Duodenal mucosa (tissue), 2 donors: ENCODE measurements around the gene PTPRN2.

Experiments used
- H3K27ac ChIP-seq: one replicate; pipeline ENCODE4 v1.7.0; 2013; ENCODE audit warnings: low read depth, low read length
- H3K27me3 ChIP-seq, 2 donors: one replicate each; pipeline ENCODE4 v1.7.0; 2013; ENCODE audit warnings: low read length in 2 of 2, control low read depth in 1 of 2; ENCODE audit not compliant: insufficient read depth in 2 of 2, control insufficient read depth in 1 of 2
- H3K36me3 ChIP-seq, 2 donors: one replicate each; pipeline ENCODE4 v1.7.0; 2013; ENCODE audit warnings: low read length in 2 of 2, control low read depth in 1 of 2; ENCODE audit not compliant: insufficient read depth in 2 of 2, control insufficient read depth in 1 of 2
- H3K4me1 ChIP-seq, 2 donors: one replicate each; pipeline ENCODE4 v1.7.0; 2013; ENCODE audit warnings: low read length in 2 of 2, control low read depth in 1 of 2; ENCODE audit not compliant: insufficient read depth in 2 of 2, control insufficient read depth in 1 of 2
- H3K4me3 ChIP-seq, 2 donors: one replicate each; pipeline ENCODE4 v1.7.0; 2013; ENCODE audit warnings: low read length in 2 of 2, low read depth in 1 of 2
- H3K9ac ChIP-seq, 2 donors: one replicate each; pipeline ENCODE4 v1.7.0; 2013; ENCODE audit warnings: low read length in 2 of 2, low read depth in 1 of 2
- H3K9me3 ChIP-seq, 2 donors: one replicate each; pipeline ENCODE4 v1.7.0; 2013; ENCODE audit warnings: low read length in 2 of 2, control low read depth in 1 of 2; ENCODE audit not compliant: control insufficient read depth in 1 of 2

Gene PTPRN2

DNA sequence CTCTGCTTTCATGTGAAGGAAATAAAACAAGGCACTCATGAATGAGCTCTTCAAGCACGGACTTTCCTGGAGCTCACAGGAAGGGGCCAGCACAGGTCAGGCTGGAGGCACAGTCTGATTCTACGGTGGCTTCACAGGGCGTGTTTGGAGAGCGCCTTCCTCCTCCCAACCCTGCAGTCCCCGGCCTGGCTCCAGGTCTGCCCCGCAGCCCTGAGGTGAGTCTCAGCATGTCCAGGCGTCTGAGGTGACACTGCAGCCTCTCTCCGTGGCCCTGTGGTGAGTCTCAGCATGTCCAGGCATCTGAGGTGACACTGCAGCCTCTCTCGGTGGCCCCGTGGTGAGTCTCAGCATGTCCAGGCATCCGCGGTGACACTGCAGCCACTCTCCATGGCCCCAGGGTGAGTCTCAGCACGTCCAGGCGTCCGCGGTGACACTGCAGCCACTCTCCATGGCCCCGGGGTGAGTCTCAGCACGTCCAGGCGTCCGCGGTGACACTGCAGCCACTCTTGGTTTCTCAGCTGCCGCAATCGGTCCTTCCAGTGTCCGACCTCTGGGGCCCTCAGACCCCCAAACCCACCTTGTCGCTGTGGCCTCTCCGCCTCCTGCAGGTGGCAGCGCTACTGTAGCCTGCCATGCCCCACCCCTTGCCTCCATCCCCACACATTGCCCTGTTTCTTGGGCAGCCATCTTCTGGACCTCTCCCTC, 869.2 kb downstream of the PTPRN2 start:
- Histone ChIP-seq H3K4me1 (no peaks in the 10 kb centered on the region), H3K27me3 (no peaks in the 10 kb centered on the region), H3K9me3 (no peaks in the 10 kb centered on the region), H3K9ac (no peak overlapping the region), H3K4me3 (no peak overlapping the region), H3K36me3 (no peaks in the 10 kb centered on the region), H3K27ac (no peak overlapping the region)

DNA sequence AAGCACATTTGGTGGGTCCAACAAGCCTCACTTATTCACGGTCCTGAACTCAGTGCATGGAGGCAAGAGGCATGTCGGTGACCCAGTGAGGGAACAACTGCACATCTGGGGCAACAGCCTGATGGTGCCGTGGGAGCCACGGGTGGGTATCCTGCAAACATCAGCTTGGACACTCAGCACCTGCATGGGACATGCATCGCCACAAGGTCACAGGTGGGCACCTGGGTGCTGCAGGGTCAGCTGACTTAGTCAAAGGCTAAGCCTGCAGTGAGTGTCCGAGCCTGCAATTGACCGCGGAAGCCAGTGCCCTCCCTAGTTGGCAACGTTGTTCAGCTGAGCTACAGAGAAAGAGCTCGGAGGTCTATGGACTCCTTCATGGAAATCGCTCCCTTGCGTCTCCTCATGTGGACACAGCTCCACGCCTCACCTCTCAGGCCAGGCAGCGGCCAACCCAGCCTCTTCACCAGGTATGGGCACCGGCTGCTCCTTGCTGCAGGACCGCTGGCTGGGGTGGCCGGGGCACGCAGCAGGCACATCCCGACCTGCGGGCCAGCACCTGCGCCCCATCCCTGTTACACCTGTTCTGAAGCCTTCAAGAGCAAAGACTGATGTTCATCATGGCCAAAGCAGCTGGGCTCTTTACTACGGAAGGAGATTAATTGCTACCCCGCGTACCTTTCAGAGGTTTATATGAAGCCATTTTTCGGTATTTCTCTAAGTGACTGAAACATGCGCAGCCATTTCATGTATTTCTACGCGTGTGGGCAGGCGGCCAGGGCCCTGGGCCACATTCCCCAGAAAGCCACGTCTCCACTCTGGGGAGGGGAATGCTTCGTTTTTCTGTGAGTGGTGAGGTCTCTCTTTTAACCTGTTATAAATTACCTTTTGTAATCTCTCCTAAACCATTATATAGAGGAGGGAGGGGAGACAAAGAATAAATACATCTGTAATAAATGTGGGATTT, 870.1 kb downstream of the PTPRN2 start:
- Histone ChIP-seq H3K4me1 (no peaks in the 10 kb centered on the region), H3K4me3 (no peak overlapping the region), H3K27me3 (no peaks in the 10 kb centered on the region)

DNA sequence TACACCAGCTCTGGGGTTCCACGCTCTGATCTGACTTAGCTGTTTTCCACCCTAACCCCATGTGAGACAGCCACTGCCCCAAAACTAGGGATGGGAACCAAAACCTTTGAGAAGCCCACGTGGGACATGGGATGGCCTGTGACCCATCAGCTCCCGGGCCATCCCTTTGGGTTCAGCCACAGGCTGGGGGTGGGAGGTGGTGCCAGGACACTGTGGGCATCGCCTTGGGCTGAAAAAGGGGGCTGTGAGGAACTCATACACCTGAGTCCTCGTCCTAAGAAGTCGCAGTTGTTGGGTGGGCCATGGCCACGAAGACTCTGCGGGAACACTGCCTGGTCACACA, 871.7 kb downstream of the PTPRN2 start:
- Histone ChIP-seq H3K27me3 (no peaks in the 10 kb centered on the region), H3K9me3 (no peaks in the 10 kb centered on the region), H3K27ac (no peak overlapping the region), H3K36me3 (no peaks in the 10 kb centered on the region), H3K9ac (no peak overlapping the region), H3K4me1 (no peaks in the 10 kb centered on the region), H3K4me3 (no peak overlapping the region)

More for the DNA sequence above, 870.1 kb downstream of the PTPRN2 start:
- H3K9ac ChIP-seq, result no peak overlapping the region
- no peak overlapping the region for H3K27ac ChIP-seq
- H3K36me3 ChIP-seq, result no peaks in the 10 kb centered on the region
- H3K9me3 ChIP-seq, result no peaks in the 10 kb centered on the region

DNA sequence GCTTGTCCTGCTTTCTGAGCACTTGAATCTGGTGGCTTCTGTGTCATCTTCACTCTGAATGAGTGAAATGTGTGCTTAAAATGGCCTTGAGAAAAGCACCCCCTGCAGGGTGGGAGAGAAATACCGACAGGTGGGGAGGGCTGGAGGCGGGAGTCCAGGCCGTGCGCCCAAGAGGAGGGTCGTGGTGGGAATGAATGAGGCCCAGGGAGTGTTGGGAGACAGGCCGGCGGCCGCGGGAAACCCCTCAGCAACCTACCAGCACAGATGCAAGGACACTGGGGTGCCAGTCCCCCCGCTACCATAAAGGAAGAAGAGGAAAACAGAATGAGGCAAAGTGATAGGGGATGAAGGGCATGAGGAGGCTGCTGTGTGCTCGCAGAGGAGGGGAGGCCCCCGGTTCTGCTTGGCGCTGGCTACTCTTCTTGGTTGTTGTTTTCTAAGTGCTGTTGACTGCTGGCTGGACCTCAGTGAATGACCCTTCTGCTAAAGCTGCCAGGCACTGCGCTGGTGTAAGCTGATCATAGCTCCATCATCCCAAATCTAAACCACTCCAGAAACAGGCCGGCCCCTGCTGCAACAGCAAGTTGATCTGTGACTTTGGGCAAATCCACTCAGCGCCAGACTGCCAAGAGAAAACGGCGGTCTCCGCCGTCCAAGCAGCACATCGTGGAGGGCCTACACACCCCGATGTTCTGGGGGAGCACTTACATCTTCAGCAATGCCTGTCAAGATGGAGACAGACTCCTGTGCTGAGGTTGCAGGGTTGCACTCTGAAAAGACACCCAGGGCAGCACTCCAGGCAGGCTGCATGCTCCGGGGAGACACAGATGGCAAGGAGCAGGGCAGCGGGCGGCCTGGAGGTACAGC, 872.3 kb downstream of the PTPRN2 start:
- Histone ChIP-seq H3K4me3 (no peak overlapping the region), H3K27me3 (no peaks in the 10 kb centered on the region), H3K27ac (no peak overlapping the region)

DNA sequence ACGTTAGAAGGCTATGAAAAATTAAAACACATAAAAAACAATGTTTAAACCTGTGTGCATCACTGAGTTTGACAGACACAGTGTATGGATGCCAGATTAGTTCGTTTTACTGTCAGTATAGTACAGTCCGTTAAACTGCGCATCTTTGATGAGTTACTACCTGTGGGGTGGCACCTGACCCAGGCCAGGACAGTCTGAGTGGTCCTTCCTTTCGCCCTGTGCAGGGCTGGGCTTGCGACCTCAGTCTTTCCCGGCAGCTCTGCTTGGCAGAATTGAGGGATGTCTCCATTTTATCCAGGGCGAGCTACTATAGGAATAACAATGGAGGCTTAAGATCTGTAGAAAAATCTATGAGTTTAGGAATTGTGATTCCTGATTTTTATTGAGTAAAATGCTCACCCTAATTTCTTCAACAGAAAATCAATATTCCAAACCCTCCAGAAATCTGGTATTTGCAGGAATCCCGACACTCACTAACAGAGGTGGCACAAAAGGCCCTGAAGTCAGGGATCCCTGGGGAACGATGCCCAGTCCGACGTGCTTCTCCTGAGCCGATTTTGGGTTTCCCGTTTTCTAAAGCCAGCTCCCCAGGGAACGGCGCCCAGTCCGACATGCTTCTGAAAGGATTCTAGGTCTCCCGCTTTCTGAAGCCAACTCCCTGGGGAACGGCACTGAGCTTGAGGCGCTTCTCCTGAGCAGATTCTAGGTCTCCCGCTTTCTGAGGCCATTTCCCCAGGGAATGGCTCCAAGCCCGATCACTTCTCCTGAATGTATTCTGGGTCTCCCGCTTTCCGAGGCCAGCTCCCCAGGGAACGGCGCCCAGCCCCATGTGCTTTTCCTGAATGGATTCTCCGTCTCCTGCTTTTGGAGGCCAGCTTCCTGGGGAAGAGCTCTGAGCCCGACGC, 873.2 kb downstream of the PTPRN2 start:
- Histone ChIP-seq H3K36me3 (no peaks in the 10 kb centered on the region), H3K9me3 (no peaks in the 10 kb centered on the region), H3K4me3 (no peak overlapping the region), H3K27me3 (no peaks in the 10 kb centered on the region), H3K4me1 (no peaks in the 10 kb centered on the region), H3K27ac (no peak overlapping the region), H3K9ac (no peak overlapping the region)

More for the DNA sequence above, 872.3 kb downstream of the PTPRN2 start:
- Histone ChIP-seq H3K4me1 (no peaks in the 10 kb centered on the region), H3K9ac (no peak overlapping the region), H3K36me3 (no peaks in the 10 kb centered on the region), H3K9me3 (no peaks in the 10 kb centered on the region)

DNA sequence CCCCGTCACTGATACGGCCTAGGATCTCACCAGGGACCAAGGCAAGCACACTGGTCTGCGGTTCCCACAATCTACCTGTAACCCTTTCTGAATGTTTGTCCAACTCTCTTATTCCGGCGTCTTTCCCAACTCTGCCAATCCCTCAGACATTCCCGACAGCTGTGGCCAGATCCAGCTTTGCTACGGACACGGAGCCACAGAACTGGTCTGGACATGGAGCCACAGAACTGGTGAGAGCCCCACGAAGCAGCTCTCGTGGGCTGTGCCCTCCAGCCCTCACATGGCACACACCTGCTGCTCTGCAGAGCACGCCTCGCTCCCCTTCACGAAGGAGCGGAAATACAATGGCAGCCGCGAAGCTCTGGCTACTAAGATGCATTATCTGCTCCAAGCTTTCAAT, 874.0 kb downstream of the PTPRN2 start:
- Histone ChIP-seq H3K9me3 (no peaks in the 10 kb centered on the region), H3K4me1 (no peaks in the 10 kb centered on the region), H3K27ac (no peak overlapping the region), H3K9ac (no peak overlapping the region), H3K36me3 (no peaks in the 10 kb centered on the region), H3K27me3 (no peaks in the 10 kb centered on the region), H3K4me3 (no peak overlapping the region)

DNA sequence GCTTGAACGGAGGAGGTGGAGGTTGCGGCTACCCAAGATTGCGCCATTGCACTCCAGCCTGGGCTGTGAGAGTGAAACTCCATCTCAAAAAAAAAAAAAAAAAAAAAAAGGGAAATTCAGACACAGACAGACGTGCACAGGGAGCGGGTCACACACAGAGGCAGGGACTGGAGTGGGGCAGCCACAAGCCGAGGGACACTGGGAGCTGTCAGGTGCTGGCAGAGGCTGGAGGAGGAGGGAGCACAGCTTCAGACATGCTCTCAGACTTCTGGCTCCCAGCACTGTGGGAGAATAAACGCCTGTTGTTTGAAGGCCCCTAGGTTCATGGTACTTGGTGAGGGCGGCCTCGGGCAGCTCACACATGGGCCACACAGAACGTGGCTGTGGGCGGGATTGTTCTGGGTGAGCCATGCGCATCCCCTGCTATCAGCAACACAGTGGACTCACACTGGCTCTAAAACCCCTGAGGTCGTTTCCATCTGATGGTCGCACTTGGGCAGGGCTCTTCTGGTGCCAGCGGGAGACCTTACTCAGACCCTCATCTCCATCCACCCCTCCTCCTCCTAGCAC, 874.9 kb downstream of the PTPRN2 start:
- Histone ChIP-seq H3K9me3 (no peaks in the 10 kb centered on the region), H3K36me3 (no peaks in the 10 kb centered on the region), H3K27me3 (no peaks in the 10 kb centered on the region), H3K9ac (no peak overlapping the region), H3K4me1 (no peaks in the 10 kb centered on the region), H3K4me3 (no peak overlapping the region), H3K27ac (no peak overlapping the region)

DNA sequence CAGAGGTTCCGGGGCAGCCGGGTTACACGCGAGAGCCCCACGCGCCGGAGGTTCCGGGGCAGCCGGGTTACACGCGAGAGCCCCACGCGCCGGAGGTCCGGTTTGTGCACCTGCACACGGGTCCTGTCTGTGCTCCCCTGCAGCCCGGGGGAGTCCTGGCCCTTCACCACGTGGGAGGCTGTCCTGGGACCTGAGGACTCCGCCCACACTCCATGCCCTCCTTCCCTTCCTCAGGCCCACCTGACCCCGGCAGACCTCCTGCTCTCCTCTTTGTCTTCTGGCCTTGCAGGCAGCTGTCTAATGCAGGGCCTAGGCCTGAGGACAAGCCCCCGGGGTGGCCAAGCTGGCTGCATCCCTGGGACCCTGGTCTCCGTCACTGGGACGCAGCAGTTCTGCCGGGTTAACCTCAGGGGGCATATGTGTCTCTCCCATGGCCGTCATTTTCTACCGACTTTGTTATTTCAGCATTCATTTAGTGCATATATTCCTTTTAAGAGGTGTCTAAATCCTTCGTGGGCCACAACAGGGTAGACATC, 876.2 kb downstream of the PTPRN2 start:
- Histone ChIP-seq H3K27ac (no peak overlapping the region), H3K9ac (no peak overlapping the region), H3K36me3 (no peaks in the 10 kb centered on the region), H3K4me3 (no peak overlapping the region), H3K27me3 (no peaks in the 10 kb centered on the region), H3K9me3 (no peaks in the 10 kb centered on the region), H3K4me1 (no peaks in the 10 kb centered on the region)

DNA sequence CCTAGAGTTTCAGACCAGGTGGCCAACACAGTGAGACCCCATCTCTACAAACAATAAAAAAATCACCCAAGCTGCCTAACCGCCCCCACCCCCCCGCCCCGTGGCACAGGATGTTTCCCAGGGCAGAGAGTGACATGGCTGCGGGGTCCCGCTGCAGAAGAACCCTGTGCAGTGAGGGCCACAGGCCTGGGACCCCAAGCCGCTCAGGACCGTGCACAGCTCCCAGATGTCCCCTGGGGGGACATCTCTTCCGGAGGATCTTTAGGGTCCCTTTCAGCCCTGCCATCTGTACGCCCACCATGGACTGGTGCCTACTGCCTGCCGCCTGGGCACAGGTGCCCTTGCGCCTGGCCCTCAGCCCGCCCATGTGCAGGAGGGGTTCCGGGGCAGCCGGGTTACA, 877.2 kb downstream of the PTPRN2 start:
- peaks cover 0 to 3% of the 10 kb centered on the region in 2 donors for H3K27me3 ChIP-seq

More for the DNA sequence above, 877.2 kb downstream of the PTPRN2 start:
- Histone ChIP-seq H3K4me3 (no peak overlapping the region), H3K9ac (no peak overlapping the region), H3K27ac (no peak overlapping the region), H3K36me3 (no peaks in the 10 kb centered on the region), H3K4me1 (no peaks in the 10 kb centered on the region), H3K9me3 (no peaks in the 10 kb centered on the region)
